BE2C (cell line): Measurements from ENCODE around the gene MYOZ2.

Experiments
- DNase-seq: peaks from one replicate; pipeline ENCODE4 v3.0.0-alpha.2; 2020
- H3K27me3 ChIP-seq: fragments of 250-450 bp; sonication (Bioruptor Pico); 2 replicates; pipeline ENCODE4 v1.5.1; 2020; ENCODE audit warnings: mild to moderate bottlenecking
- H3K36me3 ChIP-seq: fragments of 250-450 bp; sonication (Bioruptor Pico); 2 replicates; pipeline ENCODE4 v1.5.1; 2020; ENCODE audit warnings: mild to moderate bottlenecking
- H3K4me1 ChIP-seq: fragments of 250-450 bp; sonication (Bioruptor Pico); 2 replicates; pipeline ENCODE4 v1.5.1; 2020
- H3K4me3 ChIP-seq: 2 replicates; pipeline ENCODE4 v1.5.1; 2011; ENCODE audit warnings: low read depth, low read length
- H3K9me3 ChIP-seq: fragments of 250-450 bp; sonication (Bioruptor Pico); 2 replicates; pipeline ENCODE4 v1.5.1; 2020
- CTCF ChIP-seq: IDR thresholded peaks from 2 replicates; pipeline ENCODE4 v1.5.1; 2012; ENCODE audit warnings: mild to moderate bottlenecking, low read depth, low read length

MYOZ2 gene

GRCh38 chr4:119190354-119190753 lies 54.7 kb downstream of the MYOZ2 start:
- H3K27me3 ChIP-seq, result no peaks in the 10 kb centered on the region
- no peaks in the 10 kb centered on the region for H3K36me3 ChIP-seq
- DNase-seq, result no peak
- H3K4me1 ChIP-seq, result 0 out of 2 replicates have a peak, but pooled peaks cover 3% of the 10 kb centered on the region
- TF ChIP-seq CTCF, result no peak
- H3K9me3 ChIP-seq, result no peaks in the 10 kb centered on the region
- H3K4me3 ChIP-seq, result no peak overlapping the region

GRCh38 chr4:119191505-119191904 lies 55.9 kb downstream of the MYOZ2 start:
- Histone ChIP-seq H3K27me3 (no peaks in the 10 kb centered on the region), H3K36me3 (no peaks in the 10 kb centered on the region), H3K9me3 (no peaks in the 10 kb centered on the region; the same call in 1 of the 2 replicates), H3K4me1 (0 out of 2 replicates have a peak, but pooled peaks cover 3% of the 10 kb centered on the region), H3K4me3 (no peak overlapping the region)
- no peak for DNase-seq
- no peak for TF ChIP-seq CTCF

GRCh38 chr4:119197772-119198212 lies 62.2 kb downstream of the MYOZ2 start:
- H3K36me3 ChIP-seq, result no peaks in the 10 kb centered on the region
- H3K27me3 ChIP-seq, result no peaks in the 10 kb centered on the region
- 0 out of 2 replicates have a peak, but pooled peaks cover 3% of the 10 kb centered on the region for H3K4me1 ChIP-seq
- TF ChIP-seq CTCF, result no peak
- H3K9me3 ChIP-seq, result no peaks in the 10 kb centered on the region; the same call in 1 of the 2 replicates
- DNase-seq, result no peak
- H3K4me3 ChIP-seq, result no peak overlapping the region

- Histone ChIP-seq H3K27me3 (no peaks in the 10 kb centered on the region), H3K36me3 (no peaks in the 10 kb centered on the region), H3K4me1 (peaks cover 3% of the 10 kb centered on the region; the same call in 1 of the 2 replicates), H3K4me3 (no peak overlapping the region), H3K9me3 (no peaks in the 10 kb centered on the region)
- no peak for DNase-seq
- TF ChIP-seq CTCF, result no peak
Measured at GRCh38 chr4:119204916-119205315, 69.3 kb downstream of the MYOZ2 start.

GRCh38 chr4:119205690-119206089 lies 70.1 kb downstream of the MYOZ2 start:
- Histone ChIP-seq H3K4me3 (no peak overlapping the region), H3K4me1 (peaks cover 3% of the 10 kb centered on the region; the same call in 1 of the 2 replicates), H3K36me3 (no peaks in the 10 kb centered on the region), H3K9me3 (no peaks in the 10 kb centered on the region), H3K27me3 (no peaks in the 10 kb centered on the region)
- no peak for TF ChIP-seq CTCF
- no peak for DNase-seq

- Histone ChIP-seq H3K27me3 (no peaks in the 10 kb centered on the region), H3K36me3 (no peaks in the 10 kb centered on the region), H3K9me3 (no peaks in the 10 kb centered on the region), H3K4me3 (no peak overlapping the region), H3K4me1 (peaks cover 3% of the 10 kb centered on the region; the same call in 1 of the 2 replicates)
- DNase-seq, result no peak
- no peak for TF ChIP-seq CTCF
Measured at GRCh38 chr4:119206178-119206577, 70.5 kb downstream of the MYOZ2 start.
